Ovary (tissue), 9 donors: ENCODE results near the gene GRHPR. TPM values are rescaled to one million over a fixed set of nuclear protein-coding genes. Genes with fewer than 3 reads are reported as not detected.
"Not testable (repeated sequence)": the region's sequence is repeated elsewhere in the genome, so short reads cannot be mapped to it uniquely, and the experiment has no call there.

Experiments used
- DNase-seq, 5 donors: peaks; one replicate each; pipeline ENCODE4 v3.0.0-alpha.2; 2019 to 2020
- H3K27ac ChIP-seq, 2 donors: fragments of 200-600 bp; one replicate each; pipeline versions ENCODE4 v1.5.1 to v1.8.0; 2019 to 2022
- H3K27me3 ChIP-seq: fragments of 200-600 bp; one replicate; pipeline ENCODE4 v1.8.0; 2022
- H3K36me3 ChIP-seq: fragments of 200-600 bp; sonication (generic); one replicate; pipeline ENCODE4 v1.5.1; 2019
- H3K4me1 ChIP-seq: one replicate; pipeline ENCODE4 v1.8.1; 2013; ENCODE audit warnings: mild to moderate bottlenecking, moderate library complexity; ENCODE audit not compliant: insufficient read depth
- H3K4me3 ChIP-seq: fragments of 200-600 bp; sonication (generic); one replicate; pipeline ENCODE4 v1.5.1; 2017
- H3K9me3 ChIP-seq, 2 donors: fragments of 200-600 bp in 1 of 2; sonication (generic) in 1 of 2; one replicate each; pipeline versions ENCODE4 v1.5.1 to v1.8.1; 2013 to 2019; ENCODE audit warnings: mild to moderate bottlenecking in 1 of 2, moderate library complexity in 1 of 2
- EP300 ChIP-seq: sonication (generic); formaldehyde crosslinking; IDR thresholded peaks from one replicate; pipeline ENCODE4 v1.6.1; 2017; ENCODE audit warnings: antibody characterized with exemption
- POLR2A ChIP-seq: fragments of 450-650 bp; IDR thresholded peaks from one replicate; pipeline ENCODE4 v1.6.1; 2017; ENCODE audit warnings: antibody characterized with exemption, mild to moderate bottlenecking, moderate library complexity
- WGBS, 3 donors: extraction: QIAGEN DNeasy Blood & Tissue Kit in 1 of 3; methylation state at CpG; one replicate each; pipeline versions ENCODE4 v1.1.5 to v1.1.7; 2013 to 2017; 5-methylcytosine and 5-hydroxymethylcytosine counted together
- intact Hi-C, 4 donors: fragments of 100-400 bp; cut with DNase I; formaldehyde crosslinking; loops; one replicate each; pipeline versions ENCODE4 v1.11.0 to v1.15.1; 2022 to 2023
- polyA plus RNA-seq, 2 donors: library from polyadenylated mRNA; stranded (reverse); fragments of 200-250 nt in 1 of 2; fragments of 350-450 nt in 1 of 2; fragmentation: Illumina TruSeq in 1 of 2; extraction: RNeasy Lipid Tissue Mini Kit (QIAGEN cat#74804) in 1 of 2; gene quantifications; one replicate each; pipeline ENCODE4 v1.2.3, GENCODE V29; 2013 to 2014
- total RNA-seq, 7 donors: library from RNA; depleted of rRNA in 2 of 7; stranded (reverse); fragments of >200 nt in 2 of 7; fragmentation: NEBNext Ultra II Directional in 3 of 7; extraction: Animal tissue kit (Norgen Biotek cat#: 25700) in 3 of 7; gene quantifications; one replicate each; pipeline versions ENCODE4 v1.1.0 to v1.2.4, GENCODE V29; 2016 to 2023
- TF ChIP-seq, protein P1 (sequence below), 3 donors: fragments of 450-650 bp in 2 of 3; fragments of 200-600 bp in 1 of 3; IDR thresholded peaks; one replicate each; pipeline versions ENCODE4 v1.5.1 to v1.8.0; 2016 to 2022; ENCODE audit warnings: antibody characterized with exemption in 3 of 3, mild to moderate bottlenecking in 1 of 3
- donor health status: DM: no; HTN: no; CAD: no; lungs with moderate emphysema.
- donor health status: DM: no; HTN: no; CAD: no.
- donor health status: Bipolar disorder and iron deficiency.
- donor health status: DM: yes; HTN: yes; CAD: no.
- donor health status: DM: no; HTN: no; CAD: no.
- donor health status: DM: yes; HTN: yes; CAD: no.

Gene GRHPR
- total and polyA plus RNA-seq, 9 donors: 87.5 to 138 (median 93.2) TPM

DNA sequence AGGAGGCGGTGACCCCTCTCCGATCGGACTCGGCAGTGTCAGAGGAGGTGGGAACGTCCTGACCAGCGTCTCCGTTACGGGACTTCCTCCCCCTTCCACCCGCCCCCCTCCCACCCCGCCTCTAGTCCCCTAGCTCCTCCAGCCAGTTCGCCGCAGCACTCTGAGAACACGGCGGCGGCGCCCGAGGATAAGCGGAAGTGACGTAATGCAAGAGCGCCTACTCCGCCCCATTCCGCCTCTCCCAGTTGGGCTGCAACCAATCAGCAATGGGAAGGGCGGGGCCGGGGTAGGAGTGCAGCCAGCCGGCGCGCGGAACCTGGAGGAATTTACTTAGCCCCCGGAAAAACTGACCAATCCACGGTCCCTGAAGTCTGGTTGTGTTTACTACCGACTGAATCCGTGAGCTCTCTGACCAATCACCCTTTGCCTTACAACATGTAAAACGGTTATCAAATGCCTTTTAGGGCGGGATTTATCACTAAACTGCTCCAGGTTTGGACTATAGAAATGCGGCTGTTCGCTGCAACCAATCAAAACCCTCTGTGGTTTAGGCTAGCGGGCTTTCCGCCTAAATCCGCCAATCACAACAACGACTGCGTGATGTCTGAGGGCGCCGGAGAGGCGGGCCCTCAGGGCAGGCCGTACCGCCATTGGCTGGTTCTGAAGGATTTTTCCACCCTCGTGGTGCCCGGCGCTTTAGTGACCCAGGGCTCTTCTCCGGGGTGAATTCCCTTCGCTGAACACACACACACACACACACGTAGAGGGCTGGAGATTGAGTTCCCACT lies 42.9 kb downstream of the GRHPR start, which contains the start of gene ZBTB5:
ZBTB5 (minus strand) TSS at position 202 of the 788 bp plus-strand sequence. CDS start 22,899 bp downstream, outside the sequence.
- DNase-seq: peak; percentile 98 to 99 (median 99)
- intact Hi-C loops: loop anchor here in 1 of 4 donors (10.0 kb wide), 1 partner anchor 1711 kb away; the partner anchor contains the start of gene MSMP
- no peaks in the 10 kb centered on the region for H3K36me3 ChIP-seq
- no peaks in the 10 kb centered on the region for H3K9me3 ChIP-seq
- H3K27ac ChIP-seq: peak within 1 kb of the TSS; percentile 94 to 97
- WGBS, 3 donors: 0 to 1% (median 1%) methylated on average over 43 to 52 of the region's 52 CpGs
- no peak for TF ChIP-seq EP300
- TF ChIP-seq, protein P1, sequence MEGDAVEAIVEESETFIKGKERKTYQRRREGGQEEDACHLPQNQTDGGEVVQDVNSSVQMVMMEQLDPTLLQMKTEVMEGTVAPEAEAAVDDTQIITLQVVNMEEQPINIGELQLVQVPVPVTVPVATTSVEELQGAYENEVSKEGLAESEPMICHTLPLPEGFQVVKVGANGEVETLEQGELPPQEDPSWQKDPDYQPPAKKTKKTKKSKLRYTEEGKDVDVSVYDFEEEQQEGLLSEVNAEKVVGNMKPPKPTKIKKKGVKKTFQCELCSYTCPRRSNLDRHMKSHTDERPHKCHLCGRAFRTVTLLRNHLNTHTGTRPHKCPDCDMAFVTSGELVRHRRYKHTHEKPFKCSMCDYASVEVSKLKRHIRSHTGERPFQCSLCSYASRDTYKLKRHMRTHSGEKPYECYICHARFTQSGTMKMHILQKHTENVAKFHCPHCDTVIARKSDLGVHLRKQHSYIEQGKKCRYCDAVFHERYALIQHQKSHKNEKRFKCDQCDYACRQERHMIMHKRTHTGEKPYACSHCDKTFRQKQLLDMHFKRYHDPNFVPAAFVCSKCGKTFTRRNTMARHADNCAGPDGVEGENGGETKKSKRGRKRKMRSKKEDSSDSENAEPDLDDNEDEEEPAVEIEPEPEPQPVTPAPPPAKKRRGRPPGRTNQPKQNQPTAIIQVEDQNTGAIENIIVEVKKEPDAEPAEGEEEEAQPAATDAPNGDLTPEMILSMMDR (IDR thresholded peaks at IDR 0.05): no peak
- peak; percentile 59 for TF ChIP-seq POLR2A
- H3K4me3 ChIP-seq: peak within 1 kb of the TSS; percentile 95
- no peaks in the 10 kb centered on the region for H3K27me3 ChIP-seq
- peaks cover 4% of the 10 kb centered on the region for H3K4me1 ChIP-seq

DNA sequence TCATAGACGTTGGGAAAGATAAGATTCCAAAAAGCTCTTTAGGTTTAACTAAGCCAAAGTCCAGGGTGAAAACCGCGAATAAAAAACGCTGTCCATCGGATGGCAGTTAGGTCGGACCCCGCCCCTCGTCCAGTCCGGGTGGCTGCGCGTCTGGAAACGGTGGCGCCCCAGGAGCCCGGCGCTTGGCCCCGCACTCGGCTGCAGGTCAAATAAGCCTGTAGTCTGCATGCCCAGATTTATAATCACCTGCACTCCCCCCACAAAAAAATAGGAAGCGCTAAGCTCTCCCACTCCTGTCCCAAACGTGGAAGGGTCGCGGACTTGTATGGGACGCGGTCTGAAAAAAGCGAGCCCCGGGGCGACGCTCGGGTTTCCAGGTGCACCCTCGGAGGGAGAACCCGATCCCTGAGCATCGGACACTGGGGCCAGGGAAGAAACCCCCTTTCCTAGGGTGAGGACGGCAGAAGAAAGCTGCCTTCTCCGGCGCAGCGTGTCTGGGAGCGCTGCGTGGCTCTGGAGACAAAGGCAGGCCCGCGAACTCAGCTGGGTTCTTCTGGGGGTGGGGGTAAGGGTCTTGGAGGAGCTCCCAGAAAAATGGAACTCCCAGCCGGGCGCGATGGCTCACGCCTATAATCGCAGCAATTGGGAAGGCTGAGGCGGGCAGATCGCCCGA lies 43.7 kb downstream of the GRHPR start:
- no peaks in the 10 kb centered on the region for H3K9me3 ChIP-seq
- WGBS, 3 donors: 0% methylated on average over 45 to 47 of the region's 47 CpGs
- intact Hi-C loops: loop anchor here in 1 of 4 donors (10.0 kb wide), 1 partner anchor 1711 kb away; the partner anchor contains the start of gene MSMP
- H3K36me3 ChIP-seq: no peaks in the 10 kb centered on the region
- H3K27me3 ChIP-seq: no peaks in the 10 kb centered on the region
- TF ChIP-seq, protein P1 (IDR thresholded peaks at IDR 0.05): no peak
- TF ChIP-seq EP300: no peak
- TF ChIP-seq POLR2A: peak; percentile 76
- peaks cover 4% of the 10 kb centered on the region for H3K4me1 ChIP-seq
- peak overlapping the region; percentile 60 to 97 for H3K27ac ChIP-seq
- peak overlapping the region; percentile 95 for H3K4me3 ChIP-seq
- peak; percentile 74 to 87 (median 87) for DNase-seq

DNA sequence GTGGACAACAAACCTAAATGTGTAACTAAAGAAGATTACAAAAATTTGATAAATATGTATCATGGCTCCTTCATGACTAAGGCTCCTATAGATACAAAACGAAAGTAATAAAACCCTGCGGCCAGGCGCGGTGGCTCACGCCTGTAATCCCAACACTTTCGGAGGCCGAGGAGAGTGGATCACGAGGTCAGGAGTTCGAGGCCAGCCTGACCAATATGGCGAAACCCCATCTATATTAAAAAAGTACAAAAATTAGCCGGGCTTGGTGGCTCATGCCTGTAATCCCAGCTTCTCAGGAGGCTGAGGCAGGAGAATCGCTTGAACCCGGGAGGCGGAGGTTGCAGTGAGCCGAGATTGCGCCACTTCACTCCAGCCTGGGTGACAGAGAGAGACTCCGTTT lies 45.0 kb downstream of the GRHPR start:
- not testable (repeated sequence) for H3K4me1 ChIP-seq, H3K4me3 ChIP-seq, H3K36me3 ChIP-seq, DNase-seq, H3K9me3 ChIP-seq, H3K27ac ChIP-seq, H3K27me3 ChIP-seq
- 96% methylated on average over 17 of the region's 17 CpGs for WGBS, 3 donors
- intact Hi-C loops: loop anchor here in 1 of 4 donors (10.0 kb wide), 1 partner anchor 1713 kb away; the partner anchor contains the start of gene MSMP

DNA sequence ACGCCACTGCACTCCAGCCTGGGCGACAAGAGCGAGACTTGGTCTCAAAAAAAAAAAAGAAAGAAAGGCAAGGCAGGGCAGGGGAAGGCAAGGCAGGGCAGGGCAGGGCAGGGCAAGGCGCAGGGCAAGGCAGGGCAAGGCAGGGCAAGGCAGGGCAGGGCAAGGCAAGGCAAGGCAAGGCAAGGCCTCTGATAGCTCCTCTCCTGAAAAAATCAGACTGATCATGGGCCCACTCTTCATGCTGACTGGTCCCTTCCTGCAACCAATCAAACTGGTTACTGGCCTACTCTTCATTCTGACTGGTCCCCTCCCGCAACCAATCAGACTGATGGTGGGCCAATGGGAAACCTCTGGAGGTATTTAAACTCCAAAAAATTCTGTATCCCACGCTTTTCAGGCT lies 46.1 kb downstream of the GRHPR start:
- Histone ChIP-seq H3K27me3 (no peaks in the 10 kb centered on the region), H3K36me3 (no peaks in the 10 kb centered on the region), H3K27ac (no peak overlapping the region), H3K4me1 (peaks cover 4% of the 10 kb centered on the region), H3K9me3 (no peaks in the 10 kb centered on the region), H3K4me3 (no peak overlapping the region)
- 91 to 97% (median 93%) methylated on average over 6 of the region's 6 CpGs for WGBS, 3 donors
- DNase-seq: no peak
- TF ChIP-seq EP300: no peak
- no peak for TF ChIP-seq POLR2A
- TF ChIP-seq, protein P1 (IDR thresholded peaks at IDR 0.05): no peak
- intact Hi-C loops: loop anchor here in 1 of 4 donors (10.0 kb wide), 1 partner anchor 1714 kb away; the partner anchor contains the start of gene MSMP
